WI38 (cell line): ENCODE measurements around the gene F7.

Experiments
- H3K4me3 ChIP-seq: 2 replicates; pipeline ENCODE4 v1.5.1; 2011; ENCODE audit warnings: low read depth, mild to moderate bottlenecking, control low read depth, low read length
- TF ChIP-seq, protein P1 (sequence below): IDR thresholded peaks from 2 replicates; pipeline ENCODE4 v1.5.1; 2012; ENCODE audit warnings: low read depth, mild to moderate bottlenecking, control low read depth, low read length

F7 gene

DNA sequence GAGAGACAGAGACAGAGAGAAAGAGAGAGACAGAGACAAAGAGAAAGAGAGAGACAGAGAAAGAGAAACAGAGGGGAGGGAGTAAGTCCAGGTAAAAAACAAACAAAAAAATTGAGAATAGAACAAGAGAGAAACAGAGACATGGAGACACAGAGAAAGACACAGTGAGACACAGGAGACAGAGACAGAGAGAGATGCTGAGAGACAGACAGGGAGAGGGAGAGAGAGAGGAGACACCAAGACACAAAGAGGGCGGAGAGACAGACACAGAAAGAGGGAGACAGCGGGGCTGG lies 47.0 kb downstream of the F7 start:
- TF ChIP-seq, protein P1, sequence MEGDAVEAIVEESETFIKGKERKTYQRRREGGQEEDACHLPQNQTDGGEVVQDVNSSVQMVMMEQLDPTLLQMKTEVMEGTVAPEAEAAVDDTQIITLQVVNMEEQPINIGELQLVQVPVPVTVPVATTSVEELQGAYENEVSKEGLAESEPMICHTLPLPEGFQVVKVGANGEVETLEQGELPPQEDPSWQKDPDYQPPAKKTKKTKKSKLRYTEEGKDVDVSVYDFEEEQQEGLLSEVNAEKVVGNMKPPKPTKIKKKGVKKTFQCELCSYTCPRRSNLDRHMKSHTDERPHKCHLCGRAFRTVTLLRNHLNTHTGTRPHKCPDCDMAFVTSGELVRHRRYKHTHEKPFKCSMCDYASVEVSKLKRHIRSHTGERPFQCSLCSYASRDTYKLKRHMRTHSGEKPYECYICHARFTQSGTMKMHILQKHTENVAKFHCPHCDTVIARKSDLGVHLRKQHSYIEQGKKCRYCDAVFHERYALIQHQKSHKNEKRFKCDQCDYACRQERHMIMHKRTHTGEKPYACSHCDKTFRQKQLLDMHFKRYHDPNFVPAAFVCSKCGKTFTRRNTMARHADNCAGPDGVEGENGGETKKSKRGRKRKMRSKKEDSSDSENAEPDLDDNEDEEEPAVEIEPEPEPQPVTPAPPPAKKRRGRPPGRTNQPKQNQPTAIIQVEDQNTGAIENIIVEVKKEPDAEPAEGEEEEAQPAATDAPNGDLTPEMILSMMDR = no peak
- no peak overlapping the region for H3K4me3 ChIP-seq

DNA sequence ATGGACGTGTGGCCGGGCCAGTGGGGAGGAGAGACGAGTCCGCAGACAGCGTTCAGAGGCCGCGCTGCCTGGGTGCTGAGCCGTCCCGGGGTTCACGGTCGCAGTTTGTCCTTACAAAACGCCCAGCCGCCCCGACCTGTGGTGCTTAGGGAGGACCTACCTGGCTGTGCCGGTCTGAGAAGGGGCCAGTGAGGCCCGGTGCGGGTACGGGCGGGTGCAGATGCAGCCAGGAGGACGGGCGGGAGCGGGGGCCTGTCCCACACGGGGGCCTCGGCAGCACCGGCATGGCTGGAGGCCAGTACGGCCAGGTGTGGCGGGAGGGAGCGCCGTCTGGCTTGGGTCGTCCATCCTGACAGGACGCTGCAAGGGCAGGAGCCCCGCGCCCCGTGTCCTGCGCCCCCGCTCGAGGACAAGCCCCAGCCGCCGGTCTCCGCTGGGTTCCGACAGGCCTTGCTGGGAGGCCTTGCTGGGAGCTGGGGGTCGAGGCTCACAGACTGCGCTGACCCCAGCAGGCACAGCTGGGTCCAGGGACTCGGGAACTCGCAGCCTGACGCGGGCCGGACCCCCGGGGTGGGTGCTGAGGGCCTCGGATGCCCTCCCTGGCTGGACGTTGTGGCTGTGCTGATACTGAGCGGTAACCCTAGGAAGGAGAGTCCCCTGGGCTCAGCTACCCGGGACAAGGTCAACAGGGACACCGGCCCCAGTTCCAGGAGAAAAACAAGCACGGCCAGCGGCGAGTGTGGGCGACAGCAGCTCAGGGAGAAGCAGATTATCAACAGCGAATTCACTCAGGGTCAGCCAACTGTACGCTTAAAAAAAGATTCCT lies 47.6 kb downstream of the F7 start:
- peak overlapping the region; percentile 48 for H3K4me3 ChIP-seq
- TF ChIP-seq, protein P1 = no peak

DNA sequence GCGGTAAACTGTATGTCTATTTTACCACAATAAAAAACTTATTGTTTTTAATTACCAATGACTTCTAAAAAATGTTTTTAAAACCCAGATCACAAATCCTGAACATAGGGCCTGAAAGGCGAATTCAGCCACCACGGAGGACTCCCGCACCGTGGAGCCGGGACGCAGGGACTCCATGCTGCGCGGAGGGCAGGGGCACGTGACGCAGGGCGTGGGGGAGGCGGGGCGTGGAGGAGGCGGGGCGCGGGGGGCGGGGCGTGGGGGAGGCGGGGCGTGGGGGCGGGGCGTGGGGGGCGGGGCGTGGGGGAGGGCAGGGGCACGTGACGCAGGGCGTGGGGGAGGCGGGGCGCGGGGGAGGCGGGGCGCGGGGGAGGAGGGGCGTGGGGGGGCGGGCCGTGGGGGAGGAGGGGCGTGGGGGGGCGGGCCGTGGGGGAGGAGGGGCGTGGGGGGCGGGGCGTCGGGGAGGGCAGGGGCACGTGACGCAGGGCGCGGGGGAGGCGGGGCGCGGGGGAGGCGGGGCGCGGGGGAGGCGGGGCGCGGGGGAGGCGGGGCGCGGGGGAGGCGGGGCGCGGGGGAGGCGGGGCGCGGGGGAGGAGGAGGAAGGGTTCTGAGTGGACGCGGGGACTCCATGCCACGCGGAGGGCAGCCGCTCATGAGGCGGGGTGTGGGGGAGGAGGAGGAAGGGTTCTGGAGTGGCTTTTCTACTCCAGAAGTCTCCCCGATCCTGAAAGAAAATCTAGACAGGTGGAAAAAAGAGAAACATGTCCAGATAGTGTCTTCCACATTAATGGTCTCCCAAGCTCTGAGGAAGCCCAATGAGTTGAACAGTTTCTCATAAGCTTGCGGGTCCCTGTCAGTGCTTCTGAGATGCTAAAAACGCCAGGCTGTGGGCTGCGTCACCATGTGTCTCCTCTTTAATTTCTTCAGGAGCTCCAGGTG lies 48.5 kb downstream of the F7 start:
- peak overlapping the region; percentile 48 for H3K4me3 ChIP-seq
- TF ChIP-seq, protein P1 = no peak

DNA sequence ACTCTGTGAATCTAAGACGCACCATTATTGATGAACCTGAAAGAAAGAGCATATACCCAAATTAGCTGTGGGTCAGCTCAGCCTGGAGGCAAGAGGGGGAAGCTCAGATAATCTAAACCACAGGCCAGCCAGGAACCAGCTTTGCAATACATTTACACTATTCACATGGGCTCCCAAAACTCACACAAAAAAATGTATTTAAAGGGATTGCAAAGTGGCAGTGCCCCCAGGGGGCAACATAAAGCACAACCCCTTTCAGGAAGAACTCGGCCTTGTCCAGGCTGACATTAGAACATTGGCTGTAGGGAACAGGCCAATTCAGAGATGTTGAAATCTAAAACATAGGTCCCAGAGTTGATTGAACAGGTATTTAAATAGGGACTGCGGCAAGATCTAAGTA lies 49.6 kb downstream of the F7 start:
- TF ChIP-seq, protein P1 = no peak
- no peak overlapping the region for H3K4me3 ChIP-seq

DNA sequence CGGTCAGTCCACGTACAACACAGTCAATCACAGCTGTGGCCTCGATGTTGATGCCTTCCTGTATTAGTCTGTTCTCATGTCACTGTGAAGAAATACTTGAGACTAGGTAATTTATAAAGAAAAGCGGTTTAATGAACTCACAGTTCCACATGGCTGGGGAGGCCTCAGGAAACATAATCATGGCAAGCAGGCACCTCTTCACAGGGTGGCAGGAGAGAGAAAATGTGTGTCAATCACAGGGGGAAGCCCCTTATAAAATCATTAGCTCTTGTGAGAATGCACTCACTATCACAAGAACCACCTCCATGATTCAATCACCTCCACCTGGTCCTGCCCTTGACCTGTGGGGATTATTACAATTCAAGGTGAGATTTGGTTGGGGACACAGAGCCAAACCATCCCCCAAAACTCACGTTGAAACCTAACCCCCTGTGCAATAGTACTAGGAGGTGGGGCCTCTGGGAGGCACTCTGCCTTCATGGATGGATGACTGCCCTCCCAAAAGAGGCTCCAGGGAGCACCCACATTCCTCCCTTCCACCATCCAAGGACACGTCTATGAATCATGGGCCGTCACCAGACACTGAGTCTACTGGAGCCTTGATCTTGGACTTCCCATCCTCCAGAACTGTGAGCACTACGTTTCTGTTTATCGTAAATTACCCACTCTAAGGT lies 50.5 kb downstream of the F7 start:
- no peak overlapping the region for H3K4me3 ChIP-seq
- TF ChIP-seq, protein P1 = no peak

DNA sequence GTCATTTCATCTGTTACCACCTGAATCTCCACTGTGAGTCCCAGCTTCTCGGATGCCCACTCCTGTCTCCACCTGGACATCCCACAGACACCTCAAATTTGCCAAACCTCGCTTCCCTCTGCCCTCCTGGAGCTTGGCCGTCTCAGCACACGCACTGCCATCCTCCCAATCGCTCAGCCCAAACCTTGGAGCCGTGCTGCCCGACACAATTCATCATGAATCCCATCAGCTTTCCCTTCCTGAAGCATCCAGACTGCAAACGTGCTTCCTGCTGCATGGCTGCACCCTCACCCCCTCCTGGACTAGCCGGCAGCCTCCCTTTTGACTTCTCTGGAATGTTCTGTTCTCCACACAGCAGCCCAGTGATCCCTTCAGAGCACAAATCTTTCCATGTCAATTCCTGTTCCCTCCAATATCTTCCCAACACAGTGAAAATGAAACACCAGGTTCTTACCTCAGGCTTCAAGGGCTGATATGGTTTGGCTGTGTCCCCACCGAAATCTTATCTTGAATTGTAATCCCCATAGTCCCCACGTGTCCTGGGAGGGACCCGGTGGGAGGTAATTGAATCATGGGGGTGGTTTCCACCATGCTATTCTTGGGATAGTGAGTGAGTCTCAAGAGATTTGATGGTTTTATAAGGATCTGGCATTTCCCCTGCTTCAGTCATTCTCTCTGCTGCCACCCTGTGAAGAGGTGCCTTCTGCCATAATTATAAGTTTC lies 51.8 kb downstream of the F7 start:
- H3K4me3 ChIP-seq = no peak overlapping the region
- TF ChIP-seq, protein P1 = no peak
